ENCODE results near the gene BOLA3.
"Not testable (repeated sequence)": the region's sequence is repeated elsewhere in the genome, so short reads cannot be mapped to it uniquely, and the experiment has no call there.

Gene BOLA3

GRCh38 chr2:74101574-74102300, 46.0 kb downstream of the BOLA3 start:
- DNase-seq: no peak

GRCh38 chr2:74100254-74101216, 47.2 kb downstream of the BOLA3 start:
- DNase-seq: no peak

GRCh38 chr2:74099835-74100234, 47.9 kb downstream of the BOLA3 start:
- no peak for DNase-seq

GRCh38 chr2:74099271-74099670, 48.4 kb downstream of the BOLA3 start:
- DNase-seq: no peak

- no peak for DNase-seq
Measured at GRCh38 chr2:74097574-74097973, 50.1 kb downstream of the BOLA3 start.

- DNase-seq: no peak
Measured at GRCh38 chr2:74096052-74096451, 51.7 kb downstream of the BOLA3 start.

GRCh38 chr2:74095632-74096031, 52.1 kb downstream of the BOLA3 start:
- no peak for DNase-seq

- DNase-seq: no peak
Measured at GRCh38 chr2:74094291-74094690, 53.4 kb downstream of the BOLA3 start.

- DNase-seq: no peak
Measured at GRCh38 chr2:74093840-74094239, 53.9 kb downstream of the BOLA3 start.

GRCh38 chr2:74093426-74093825, 54.3 kb downstream of the BOLA3 start:
- DNase-seq: no peak

GRCh38 chr2:74092275-74092674, 55.4 kb downstream of the BOLA3 start:
- no peak for DNase-seq

GRCh38 chr2:74091391-74091790, 56.3 kb downstream of the BOLA3 start:
- no peak for DNase-seq

GRCh38 chr2:74089816-74090745, 57.6 kb downstream of the BOLA3 start:
- DNase-seq: no peak

GRCh38 chr2:74088676-74089075, 59.0 kb downstream of the BOLA3 start:
- not testable (repeated sequence) for DNase-seq

- DNase-seq: no peak
Measured at GRCh38 chr2:74087696-74088095, 60.0 kb downstream of the BOLA3 start.

GRCh38 chr2:74086021-74086420, 61.7 kb downstream of the BOLA3 start:
- no peak for DNase-seq
